Neural progenitor cell (in vitro differentiated cells): ENCODE results near the gene TSBP1. TPM values are rescaled to one million over a fixed set of nuclear protein-coding genes. Genes with fewer than 3 reads are reported as not detected.
"Not testable (repeated sequence)": the region's sequence is repeated elsewhere in the genome, so short reads cannot be mapped to it uniquely, and the experiment has no call there.

Experiments used
- DNase-seq: peaks from one replicate; pipeline ENCODE4 v3.0.0-alpha.2; 2016; ENCODE audit warnings: low spot score
- H2AFZ ChIP-seq: fragments of 200-600 bp; sonication (generic); replicated peaks from 2 replicates; pipeline ENCODE4 v1.6.1; 2016; ENCODE audit warnings: antibody characterized with exemption
- H3F3A ChIP-seq: fragments of 200-600 bp; sonication (generic); 2 replicates; pipeline ENCODE4 v1.6.1; 2016; ENCODE audit warnings: antibody characterized with exemption, low read depth
- H3K27ac ChIP-seq: fragments of 200-600 bp; sonication (generic); 2 replicates; pipeline ENCODE4 v1.5.1; 2016; ENCODE audit warnings: mild to moderate bottlenecking
- H3K27me3 ChIP-seq: fragments of 200-600 bp; sonication (generic); 2 replicates; pipeline ENCODE4 v1.6.1; 2016; ENCODE audit warnings: mild to moderate bottlenecking, moderate library complexity
- H3K36me3 ChIP-seq: fragments of 200-600 bp; sonication (generic); 2 replicates; pipeline ENCODE4 v1.5.1; 2016
- H3K4me1 ChIP-seq: fragments of 200-600 bp; sonication (generic); 2 replicates; pipeline ENCODE4 v1.6.1; 2016; ENCODE audit warnings: mixed run types
- H3K4me2 ChIP-seq: fragments of 200-600 bp; sonication (generic); 2 replicates; pipeline ENCODE4 v1.6.1; 2016
- H3K4me3 ChIP-seq: fragments of 200-600 bp; sonication (generic); 2 replicates; pipeline ENCODE4 v1.5.1; 2016
- H3K79me2 ChIP-seq: fragments of 200-600 bp; sonication (generic); 2 replicates; pipeline ENCODE4 v1.6.1; 2016; ENCODE audit warnings: low read depth
- H3K9ac ChIP-seq: fragments of 200-600 bp; sonication (generic); 2 replicates; pipeline ENCODE4 v1.6.1; 2016
- H3K9me3 ChIP-seq: fragments of 200-600 bp; sonication (generic); 2 replicates; pipeline ENCODE4 v1.5.1; 2016; ENCODE audit warnings: low read depth
- H4K20me1 ChIP-seq: fragments of 200-600 bp; sonication (generic); 2 replicates; pipeline ENCODE4 v1.6.1; 2016; ENCODE audit warnings: low read depth
- H3K27ac Mint-ChIP-seq: 3 replicates; pipeline ENCODE4 v1.8.0; 2021; ENCODE audit warnings: mixed read lengths
- H3K27me3 Mint-ChIP-seq: 2 replicates; pipeline ENCODE4 v1.8.0; 2022; ENCODE audit warnings: low read depth, mild to moderate bottlenecking, inconsistent platforms, moderate library complexity, mixed read lengths; ENCODE audit not compliant: insufficient read depth
- H3K36me3 Mint-ChIP-seq: 3 replicates; pipeline ENCODE4 v1.8.0; 2021; ENCODE audit warnings: mixed read lengths
- H3K4me1 Mint-ChIP-seq: 3 replicates; pipeline ENCODE4 v1.8.0; 2021; ENCODE audit warnings: mixed read lengths
- H3K4me3 Mint-ChIP-seq: 3 replicates; pipeline ENCODE4 v1.8.0; 2021; ENCODE audit warnings: mild to moderate bottlenecking, moderate library complexity, mixed read lengths
- H3K9me3 Mint-ChIP-seq: 3 replicates; pipeline ENCODE4 v1.8.0; 2020; ENCODE audit warnings: mixed read lengths
- EZH2 ChIP-seq: fragments of 200-600 bp; sonication (generic); IDR thresholded peaks from 2 replicates; pipeline ENCODE4 v1.6.1; 2017; ENCODE audit warnings: antibody characterized with exemption, mild to moderate bottlenecking, moderate library complexity
- EZH2phosphoT487 ChIP-seq: fragments of 200-600 bp; sonication (generic); IDR thresholded peaks from 2 replicates; pipeline ENCODE4 v1.6.1; 2017; ENCODE audit warnings: antibody characterized with exemption
- total RNA-seq: library from RNA; depleted of rRNA; stranded (reverse); fragments of >200 nt; gene quantifications from 2 replicates; pipeline ENCODE4 v1.2.3, GENCODE V29; 2015; ENCODE audit warnings: low replicate concordance
- TF ChIP-seq, protein P1 (sequence below): fragments of 200-600 bp; sonication (generic); IDR thresholded peaks from 2 replicates; pipeline ENCODE4 v1.5.1; 2017; ENCODE audit warnings: antibody characterized with exemption, mild to moderate bottlenecking

The TSBP1 gene
- total RNA-seq, 1 donor from 2014 or later = not detected

DNA sequence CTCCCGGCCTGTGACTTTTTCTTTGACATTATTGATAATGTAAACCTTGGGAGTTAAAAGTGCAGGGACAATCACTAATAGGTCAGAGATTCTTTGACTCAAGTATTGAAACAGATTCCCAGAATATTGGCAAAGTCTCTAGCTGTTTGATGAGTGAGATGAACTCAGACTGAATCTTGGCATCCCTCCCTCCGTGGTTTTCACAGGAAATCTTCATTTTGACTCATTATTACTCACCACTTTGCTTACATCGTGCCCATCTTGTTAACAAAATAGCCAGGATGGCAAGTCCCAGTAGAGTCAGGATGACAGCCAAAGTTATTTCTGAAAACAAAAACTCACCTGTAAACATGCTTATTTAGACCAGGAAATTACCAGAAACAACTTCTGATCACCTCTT is 2.0 kb downstream of the TSBP1 start:
- DNase-seq = no peak
- TF ChIP-seq EZH2phosphoT487 (no peak), EZH2 (no peak)
- TF ChIP-seq, protein P1, sequence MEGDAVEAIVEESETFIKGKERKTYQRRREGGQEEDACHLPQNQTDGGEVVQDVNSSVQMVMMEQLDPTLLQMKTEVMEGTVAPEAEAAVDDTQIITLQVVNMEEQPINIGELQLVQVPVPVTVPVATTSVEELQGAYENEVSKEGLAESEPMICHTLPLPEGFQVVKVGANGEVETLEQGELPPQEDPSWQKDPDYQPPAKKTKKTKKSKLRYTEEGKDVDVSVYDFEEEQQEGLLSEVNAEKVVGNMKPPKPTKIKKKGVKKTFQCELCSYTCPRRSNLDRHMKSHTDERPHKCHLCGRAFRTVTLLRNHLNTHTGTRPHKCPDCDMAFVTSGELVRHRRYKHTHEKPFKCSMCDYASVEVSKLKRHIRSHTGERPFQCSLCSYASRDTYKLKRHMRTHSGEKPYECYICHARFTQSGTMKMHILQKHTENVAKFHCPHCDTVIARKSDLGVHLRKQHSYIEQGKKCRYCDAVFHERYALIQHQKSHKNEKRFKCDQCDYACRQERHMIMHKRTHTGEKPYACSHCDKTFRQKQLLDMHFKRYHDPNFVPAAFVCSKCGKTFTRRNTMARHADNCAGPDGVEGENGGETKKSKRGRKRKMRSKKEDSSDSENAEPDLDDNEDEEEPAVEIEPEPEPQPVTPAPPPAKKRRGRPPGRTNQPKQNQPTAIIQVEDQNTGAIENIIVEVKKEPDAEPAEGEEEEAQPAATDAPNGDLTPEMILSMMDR = no peak
- Histone ChIP-seq H3F3A (no peaks in the 10 kb centered on the region), H3K4me2 (no peak overlapping the region), H3K4me1 (no peaks in the 10 kb centered on the region), H3K4me3 (no peak overlapping the region), H3K79me2 (no peaks in the 10 kb centered on the region), H3K27me3 (no peaks in the 10 kb centered on the region), H3K36me3 (no peaks in the 10 kb centered on the region), H3K9me3 (no peaks in the 10 kb centered on the region), H3K27ac (no peak overlapping the region), H3K9ac (no peak overlapping the region), H2AFZ (no peak overlapping the region), H4K20me1 (no peaks in the 10 kb centered on the region)
- Mint-ChIP-seq H3K27ac (no peak overlapping the region), H3K36me3 (no peaks in the 10 kb centered on the region), H3K27me3 (peaks cover 2% of the 10 kb centered on the region), H3K9me3 (peaks cover 3% of the 10 kb centered on the region), H3K4me1 (peaks cover 7% of the 10 kb centered on the region), H3K4me3 (no peak overlapping the region)

DNA sequence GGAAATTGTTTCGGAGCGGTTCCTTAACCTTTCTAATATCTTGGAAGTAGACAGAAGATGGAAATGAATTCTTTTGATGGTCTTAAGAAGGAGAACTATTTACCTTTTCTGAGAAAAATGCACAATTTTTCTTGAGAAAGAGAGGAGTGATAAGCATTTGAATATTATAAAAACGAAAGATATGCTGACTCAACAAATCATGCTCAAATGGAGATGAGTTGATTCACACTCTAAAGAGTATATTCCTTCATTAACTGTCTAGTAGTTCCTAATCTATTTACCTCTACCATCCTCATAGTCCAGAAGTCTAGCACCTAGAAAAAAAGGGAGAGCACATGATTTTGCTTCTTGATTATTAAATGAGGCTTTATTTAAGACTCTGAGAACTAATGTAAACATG is 4.1 kb downstream of the TSBP1 start:
- no peak overlapping the region for H3K27ac Mint-ChIP-seq
- no peaks in the 10 kb centered on the region for H3K36me3 Mint-ChIP-seq
- H3K27me3 Mint-ChIP-seq = peaks cover 2% of the 10 kb centered on the region
- no peaks in the 10 kb centered on the region for H3K9me3 ChIP-seq
- no peak overlapping the region for H3K27ac ChIP-seq
- no peak overlapping the region for H2AFZ ChIP-seq
- H4K20me1 ChIP-seq = no peaks in the 10 kb centered on the region
- H3K4me3 ChIP-seq = no peak overlapping the region
- H3K27me3 ChIP-seq = no peaks in the 10 kb centered on the region
- no peak for DNase-seq
- peaks cover 3% of the 10 kb centered on the region for H3K9me3 Mint-ChIP-seq
- no peaks in the 10 kb centered on the region for H3K79me2 ChIP-seq
- no peak overlapping the region for H3K9ac ChIP-seq
- no peak overlapping the region for H3K4me2 ChIP-seq
- H3F3A ChIP-seq = no peaks in the 10 kb centered on the region
- TF ChIP-seq EZH2 (no peak), EZH2phosphoT487 (no peak)
- TF ChIP-seq, protein P1 = no peak
- H3K4me1 ChIP-seq = no peaks in the 10 kb centered on the region
- H3K36me3 ChIP-seq = no peaks in the 10 kb centered on the region
- H3K4me1 Mint-ChIP-seq = peaks cover 7% of the 10 kb centered on the region
- no peak overlapping the region for H3K4me3 Mint-ChIP-seq

DNA sequence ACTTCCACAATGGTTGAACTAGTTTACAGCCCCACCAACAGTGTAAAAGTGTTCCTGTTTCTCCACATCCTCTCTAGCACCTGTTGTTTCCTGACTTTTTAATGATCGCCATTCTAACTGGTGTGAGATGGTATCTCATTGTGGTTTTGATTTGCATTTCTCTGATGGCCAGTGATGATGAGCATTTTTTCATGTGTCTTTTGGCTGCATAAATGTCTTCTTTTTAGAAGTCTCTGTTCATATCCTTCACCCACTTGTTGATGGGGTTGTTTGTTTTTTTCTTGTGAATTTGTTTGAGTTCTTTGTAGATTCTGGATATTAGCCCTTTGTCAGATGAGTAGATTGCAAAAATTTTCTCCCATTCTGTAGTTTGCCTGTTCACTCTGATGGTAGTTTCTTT is 12.5 kb downstream of the TSBP1 start:
- H3K9me3 ChIP-seq, H2AFZ ChIP-seq, H3K27ac Mint-ChIP-seq, H3F3A ChIP-seq, H3K79me2 ChIP-seq, H3K9me3 Mint-ChIP-seq, H3K36me3 Mint-ChIP-seq, H3K4me3 Mint-ChIP-seq, H3K27me3 ChIP-seq, H3K36me3 ChIP-seq, DNase-seq, H3K4me1 ChIP-seq, H4K20me1 ChIP-seq, H3K4me2 ChIP-seq, H3K27me3 Mint-ChIP-seq, H3K4me3 ChIP-seq, H3K27ac ChIP-seq, H3K4me1 Mint-ChIP-seq, H3K9ac ChIP-seq: not testable (repeated sequence)

DNA sequence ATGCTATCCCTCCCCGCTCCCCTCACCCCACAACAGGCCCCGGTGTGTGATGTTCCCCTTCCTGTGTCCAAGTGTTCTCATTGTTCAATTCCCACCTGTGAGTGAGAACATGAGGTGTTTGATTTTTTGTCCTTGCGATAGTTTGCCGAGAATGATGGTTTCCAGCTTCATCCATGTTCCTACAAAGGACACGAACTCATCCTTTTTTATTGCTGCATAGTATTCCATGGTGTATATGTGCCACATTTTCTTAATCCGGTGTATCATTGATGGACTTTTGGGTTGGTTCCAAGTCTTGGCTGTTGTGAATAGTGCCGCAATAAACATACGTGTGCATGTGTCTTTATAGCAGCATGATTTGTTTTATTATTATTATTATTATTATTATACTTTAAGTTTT is 13.2 kb downstream of the TSBP1 start:
- not testable (repeated sequence) for H3K9me3 ChIP-seq, H3K36me3 ChIP-seq, H3K9me3 Mint-ChIP-seq, H3K27me3 ChIP-seq, H3F3A ChIP-seq, H3K4me1 ChIP-seq, DNase-seq, H3K4me2 ChIP-seq, H3K4me3 Mint-ChIP-seq, H2AFZ ChIP-seq, H3K36me3 Mint-ChIP-seq, H3K4me1 Mint-ChIP-seq, H3K27me3 Mint-ChIP-seq, H3K27ac ChIP-seq, H3K4me3 ChIP-seq, H3K9ac ChIP-seq, H3K27ac Mint-ChIP-seq, H3K79me2 ChIP-seq, H4K20me1 ChIP-seq
